HG03097 (cell line): ENCODE data around the gene LMOD2.

Source experiments
- ATAC-seq: cut with Tn5 transposase; IDR thresholded peaks from one replicate; pipeline ENCODE4 v1.9.1; 2021; ENCODE audit not compliant: unreplicated experiment, low FRiP score

The LMOD2 gene

GRCh38 chr7:123669485-123669884 lies 13.8 kb downstream of the LMOD2 start:
- ATAC-seq = no peak

- ATAC-seq = no peak
These were observed 17.6 kb downstream of the LMOD2 start for GRCh38 chr7:123673137-123673732.

DNA sequence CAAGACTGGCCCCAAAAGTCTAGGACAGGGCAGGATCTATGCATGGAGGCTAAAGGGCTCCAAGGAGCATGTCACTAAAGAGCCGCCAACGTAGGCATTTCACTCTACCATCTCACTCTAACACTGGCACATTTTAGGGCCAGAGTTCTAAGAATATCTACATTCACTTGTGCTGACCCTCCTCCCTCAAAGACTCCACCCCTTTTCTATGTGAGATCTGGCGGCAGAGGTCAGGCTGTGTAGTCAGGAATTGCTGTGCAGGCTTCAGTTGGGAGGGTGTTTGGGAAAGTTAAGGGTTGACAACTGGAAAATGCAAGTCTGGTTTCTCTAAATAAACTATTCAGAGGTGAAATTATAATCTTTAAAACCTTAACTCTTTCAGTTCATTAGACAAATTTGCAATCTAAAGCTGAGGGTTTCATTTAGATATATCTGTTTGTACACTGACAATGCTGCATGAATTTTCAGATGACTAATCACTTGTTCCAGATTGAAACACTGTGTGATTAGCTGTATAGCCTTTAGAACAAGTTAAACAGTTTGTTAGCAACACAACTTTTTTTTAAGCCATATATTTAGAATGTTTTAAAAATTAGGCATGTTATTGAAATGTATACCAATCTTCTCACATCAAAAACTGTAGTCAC lies 18.2 kb downstream of the LMOD2 start:
- no peak for ATAC-seq

- no peak for ATAC-seq
These were observed 18.9 kb downstream of the LMOD2 start for GRCh38 chr7:123674399-123675180.

DNA sequence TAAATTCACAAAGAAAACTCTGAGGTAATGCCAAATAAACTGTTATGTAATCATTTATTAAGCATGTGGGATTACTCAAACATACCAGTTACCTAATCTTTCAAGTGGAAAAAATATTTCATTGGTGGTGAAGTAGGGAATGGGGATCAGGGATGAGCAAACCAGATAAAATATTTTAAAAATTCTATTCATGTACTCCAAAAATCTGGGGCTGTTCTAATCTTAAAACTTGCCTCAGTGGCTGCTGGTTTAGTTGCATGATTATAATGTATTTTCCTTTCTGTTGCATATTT lies 19.5 kb downstream of the LMOD2 start:
- ATAC-seq = no peak

GRCh38 chr7:123677061-123677715 lies 21.5 kb downstream of the LMOD2 start:
- no peak for ATAC-seq

GRCh38 chr7:123679614-123680013 lies 23.9 kb downstream of the LMOD2 start:
- ATAC-seq = no peak

DNA sequence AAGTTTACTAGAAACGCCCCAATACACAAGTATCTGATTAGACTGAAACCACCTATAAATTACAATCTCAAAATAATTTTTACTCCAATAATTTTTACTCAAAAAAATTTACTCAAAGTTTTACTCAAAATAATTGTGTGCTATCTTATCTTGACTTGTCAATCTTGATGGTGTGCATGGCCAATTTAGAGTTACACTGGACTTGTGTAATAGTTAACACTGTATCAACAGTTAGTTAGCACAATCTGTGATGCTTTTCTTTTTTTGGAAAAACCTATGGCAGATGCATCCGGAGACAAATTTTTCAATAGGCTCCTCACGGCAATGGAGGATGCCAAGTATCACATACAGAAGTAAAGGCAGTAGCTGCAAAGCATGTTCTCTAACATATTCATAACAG lies 24.9 kb downstream of the LMOD2 start:
- no peak for ATAC-seq

GRCh38 chr7:123681561-123681960 lies 25.9 kb downstream of the LMOD2 start:
- ATAC-seq = no peak

DNA sequence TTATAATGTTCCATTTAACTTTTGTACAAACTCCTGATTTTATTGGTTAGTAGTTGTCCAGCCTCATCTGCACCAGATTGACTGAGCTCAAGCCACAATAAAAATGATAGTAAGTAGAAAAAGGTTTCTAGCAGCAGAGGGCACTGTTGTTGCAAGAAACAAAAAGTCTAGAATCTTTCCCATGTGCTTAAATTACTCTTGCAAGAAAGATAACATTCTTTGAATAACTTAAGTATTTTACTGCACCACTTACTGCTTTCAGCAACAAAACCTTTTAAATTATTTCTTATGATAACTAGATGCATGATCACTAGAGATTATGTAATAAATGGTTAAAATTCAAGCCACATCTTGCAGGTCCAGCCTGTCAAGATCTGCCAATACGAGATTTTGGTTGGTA lies 27.0 kb downstream of the LMOD2 start:
- no peak for ATAC-seq

DNA sequence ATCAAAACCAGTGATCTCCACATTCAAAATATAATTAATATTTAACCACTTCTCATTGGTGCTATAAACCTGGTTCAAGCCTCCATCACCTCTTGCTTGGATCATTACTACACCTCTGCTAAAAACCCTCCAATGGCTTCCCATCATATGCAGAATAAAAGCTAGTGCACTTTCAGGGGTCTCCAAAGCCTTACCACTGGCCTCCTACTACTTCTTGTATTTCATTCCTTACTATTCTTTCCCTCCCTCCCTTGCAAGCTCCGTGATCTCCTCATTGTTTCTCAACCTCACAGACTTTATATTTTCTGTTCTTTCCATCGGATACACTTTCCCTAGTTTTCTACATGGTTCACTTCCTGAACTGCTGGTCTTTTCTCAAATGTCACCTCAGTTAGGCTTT lies 31.5 kb downstream of the LMOD2 start:
- ATAC-seq = no peak

- ATAC-seq = no peak
These were observed 32.1 kb downstream of the LMOD2 start for GRCh38 chr7:123687727-123688126.

DNA sequence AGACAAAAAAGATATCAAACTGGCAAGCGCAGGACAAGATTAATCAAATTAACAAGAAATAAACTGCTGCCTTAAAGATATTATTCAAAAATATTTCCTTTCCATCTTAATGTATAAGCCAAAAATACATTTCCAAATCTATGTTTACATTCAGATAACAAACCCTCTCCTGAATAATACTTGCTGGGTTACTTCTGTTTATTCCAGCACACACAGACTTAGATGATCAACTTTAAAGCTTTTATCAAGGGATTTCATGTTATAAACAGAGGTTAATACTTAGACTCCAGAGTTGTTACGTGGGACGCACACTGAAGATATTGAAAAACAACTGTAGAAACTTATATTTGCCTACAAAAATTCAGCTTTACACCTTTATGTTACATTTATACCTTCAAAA lies 33.6 kb downstream of the LMOD2 start:
- ATAC-seq = no peak

GRCh38 chr7:123690550-123690949 lies 34.9 kb downstream of the LMOD2 start:
- no peak for ATAC-seq

GRCh38 chr7:123692471-123692877 lies 36.8 kb downstream of the LMOD2 start:
- no peak for ATAC-seq

GRCh38 chr7:123695944-123696677 lies 40.4 kb downstream of the LMOD2 start:
- ATAC-seq = no peak

DNA sequence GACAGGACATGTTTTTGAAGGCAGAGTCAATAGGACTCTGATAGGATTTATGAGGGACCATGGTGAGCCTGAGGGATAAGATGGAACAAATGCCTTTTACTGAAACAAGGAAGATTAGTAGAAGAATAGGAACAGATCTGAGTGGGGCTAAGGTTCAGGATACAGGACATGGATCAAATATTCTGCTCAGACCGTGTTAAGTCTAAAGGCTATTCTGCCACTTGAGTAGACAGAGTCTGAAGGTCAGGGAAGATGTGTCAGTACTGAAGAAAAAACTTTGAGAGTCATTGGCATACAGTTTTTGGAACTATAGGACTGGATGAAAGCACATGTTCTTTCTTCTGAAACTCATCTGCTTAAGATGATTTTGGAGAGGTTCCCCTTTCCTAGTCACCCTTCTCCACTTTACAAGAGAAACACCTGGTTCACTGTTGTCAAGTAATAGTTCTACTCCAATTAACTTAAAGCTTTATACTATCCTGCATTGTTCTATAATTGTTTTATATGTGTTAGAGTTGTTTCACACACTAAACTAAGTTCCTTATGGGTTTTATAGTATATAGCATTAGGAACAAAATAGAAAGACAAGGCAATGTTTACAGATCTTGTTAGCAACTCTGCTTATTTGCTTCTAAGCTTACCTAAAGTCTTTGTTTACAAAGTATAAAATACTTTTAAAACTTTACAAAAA lies 49.7 kb downstream of the LMOD2 start:
- no peak for ATAC-seq

- ATAC-seq = no peak
These were observed 53.9 kb downstream of the LMOD2 start for GRCh38 chr7:123709525-123709924.

GRCh38 chr7:123710683-123711082 lies 55.0 kb downstream of the LMOD2 start:
- no peak for ATAC-seq

DNA sequence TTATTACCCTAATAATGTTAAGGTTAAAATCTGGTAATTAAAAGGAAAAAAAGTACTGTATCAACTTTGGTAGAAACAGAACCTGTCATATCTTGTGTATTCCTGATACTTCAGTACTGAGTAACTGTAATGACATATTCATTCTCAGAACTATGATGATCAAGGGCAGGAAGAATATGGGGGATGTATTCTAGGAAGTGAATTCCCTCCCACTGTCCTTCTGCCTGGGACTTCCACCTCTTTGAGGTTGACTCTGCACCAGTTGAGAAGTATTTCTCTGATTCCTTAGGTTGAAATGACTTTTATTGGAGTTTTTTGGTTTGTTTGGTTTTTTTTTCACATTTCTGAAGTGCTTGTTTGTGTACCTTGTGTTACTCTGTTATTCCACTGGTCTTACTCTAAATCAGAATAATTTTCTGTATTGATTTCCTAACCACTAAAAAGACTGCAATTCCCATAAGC lies 56.2 kb downstream of the LMOD2 start:
- no peak for ATAC-seq
